Measurements from ENCODE around the gene KLRG1.

Gene KLRG1

GRCh38 chr12:8957561-8957960 lies 31.8 kb upstream of the KLRG1 start (continued):
- TF ChIP-seq, protein P1, sequence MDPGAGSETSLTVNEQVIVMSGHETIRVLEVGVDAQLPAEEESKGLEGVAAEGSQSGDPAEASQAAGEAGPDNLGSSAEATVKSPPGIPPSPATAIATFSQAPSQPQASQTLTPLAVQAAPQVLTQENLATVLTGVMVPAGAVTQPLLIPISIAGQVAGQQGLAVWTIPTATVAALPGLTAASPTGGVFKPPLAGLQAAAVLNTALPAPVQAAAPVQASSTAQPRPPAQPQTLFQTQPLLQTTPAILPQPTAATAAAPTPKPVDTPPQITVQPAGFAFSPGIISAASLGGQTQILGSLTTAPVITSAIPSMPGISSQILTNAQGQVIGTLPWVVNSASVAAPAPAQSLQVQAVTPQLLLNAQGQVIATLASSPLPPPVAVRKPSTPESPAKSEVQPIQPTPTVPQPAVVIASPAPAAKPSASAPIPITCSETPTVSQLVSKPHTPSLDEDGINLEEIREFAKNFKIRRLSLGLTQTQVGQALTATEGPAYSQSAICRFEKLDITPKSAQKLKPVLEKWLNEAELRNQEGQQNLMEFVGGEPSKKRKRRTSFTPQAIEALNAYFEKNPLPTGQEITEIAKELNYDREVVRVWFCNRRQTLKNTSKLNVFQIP (CRISPR knock-in tag; IDR thresholded peaks at IDR 0.05; ENCODE audit: borderline replicate concordance, low read depth), result no peak

DNA sequence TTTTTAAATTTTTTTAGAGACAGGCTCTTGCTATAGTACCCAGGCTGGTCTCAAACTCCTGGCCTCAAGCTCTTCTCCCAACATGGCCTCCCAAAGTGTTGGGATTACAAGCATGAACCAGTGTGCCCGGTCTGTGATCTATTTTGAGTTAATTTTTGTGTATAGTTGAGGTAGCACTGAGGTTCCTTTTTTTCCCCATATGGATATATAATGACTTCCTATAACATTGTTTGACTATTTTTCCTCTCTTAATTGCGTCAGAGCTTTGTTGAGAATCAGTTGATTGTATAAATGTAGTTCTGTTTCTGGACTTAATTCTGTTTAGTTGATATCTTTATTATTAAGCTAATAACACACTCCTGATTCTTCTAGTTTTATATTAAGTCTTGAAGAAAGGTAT lies 31.3 kb upstream of the KLRG1 start:
- no peak for ATAC-seq
- TF ChIP-seq ESRRG (CRISPR knock-in tag; IDR thresholded peaks at IDR 0.05), result no peak
- TF ChIP-seq, protein P1 (CRISPR knock-in tag; IDR thresholded peaks at IDR 0.05; ENCODE audit: borderline replicate concordance, low read depth), result no peak
- no peak for TF ChIP-seq ZFP30 (CRISPR knock-in tag; IDR thresholded peaks at IDR 0.05)
- TF ChIP-seq PPARA (CRISPR knock-in tag; IDR thresholded peaks at IDR 0.05; ENCODE audit: borderline replicate concordance), result no peak
- no peak for TF ChIP-seq ZFP3 (CRISPR knock-in tag; IDR thresholded peaks at IDR 0.05)
- TF ChIP-seq ZNF565 (CRISPR knock-in tag; conservative IDR thresholded peaks at IDR 0.05; ENCODE audit: low read depth), result no peak
- TF ChIP-seq RARB (CRISPR knock-in tag; IDR thresholded peaks at IDR 0.05), result no peak
- TF ChIP-seq GLIS3 (CRISPR knock-in tag; IDR thresholded peaks at IDR 0.05), result no peak

DNA sequence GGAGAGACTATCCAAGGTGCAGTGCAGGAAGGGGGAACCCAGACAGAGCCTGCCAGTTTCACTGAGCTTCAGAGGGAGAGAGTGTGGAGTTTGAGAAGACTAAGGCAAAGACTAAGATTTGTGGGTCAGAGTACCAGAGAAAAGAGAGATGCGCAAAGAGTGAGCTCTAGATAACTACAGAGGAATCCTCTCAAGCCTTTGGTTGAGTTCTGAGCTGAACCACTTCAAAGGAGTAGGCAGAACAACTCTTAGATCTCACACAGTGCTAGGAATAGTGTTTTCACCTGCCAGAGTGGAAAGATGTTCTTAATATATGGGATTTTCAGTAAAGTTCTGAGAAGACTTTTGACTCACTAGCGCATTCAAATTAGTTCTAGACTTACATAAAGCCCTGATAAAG lies 29.2 kb upstream of the KLRG1 start:
- ATAC-seq, result no peak
- TF ChIP-seq ISL1 (CRISPR knock-in tag; IDR thresholded peaks at IDR 0.05), result no peak
- TF ChIP-seq ZFP30 (CRISPR knock-in tag; IDR thresholded peaks at IDR 0.05), result no peak
- no peak for TF ChIP-seq ESRRG (CRISPR knock-in tag; IDR thresholded peaks at IDR 0.05)
- TF ChIP-seq, protein P2, sequence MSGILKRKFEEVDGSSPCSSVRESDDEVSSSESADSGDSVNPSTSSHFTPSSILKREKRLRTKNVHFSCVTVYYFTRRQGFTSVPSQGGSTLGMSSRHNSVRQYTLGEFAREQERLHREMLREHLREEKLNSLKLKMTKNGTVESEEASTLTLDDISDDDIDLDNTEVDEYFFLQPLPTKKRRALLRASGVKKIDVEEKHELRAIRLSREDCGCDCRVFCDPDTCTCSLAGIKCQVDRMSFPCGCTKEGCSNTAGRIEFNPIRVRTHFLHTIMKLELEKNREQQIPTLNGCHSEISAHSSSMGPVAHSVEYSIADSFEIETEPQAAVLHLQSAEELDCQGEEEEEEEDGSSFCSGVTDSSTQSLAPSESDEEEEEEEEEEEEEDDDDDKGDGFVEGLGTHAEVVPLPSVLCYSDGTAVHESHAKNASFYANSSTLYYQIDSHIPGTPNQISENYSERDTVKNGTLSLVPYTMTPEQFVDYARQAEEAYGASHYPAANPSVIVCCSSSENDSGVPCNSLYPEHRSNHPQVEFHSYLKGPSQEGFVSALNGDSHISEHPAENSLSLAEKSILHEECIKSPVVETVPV (CRISPR knock-in tag; IDR thresholded peaks at IDR 0.05), result no peak
- TF ChIP-seq GLIS3 (CRISPR knock-in tag; IDR thresholded peaks at IDR 0.05), result no peak
- TF ChIP-seq OSR1 (CRISPR knock-in tag; IDR thresholded peaks at IDR 0.05), result no peak
- no peak for TF ChIP-seq ZNF70 (CRISPR knock-in tag; IDR thresholded peaks at IDR 0.05)
- TF ChIP-seq, protein P3, sequence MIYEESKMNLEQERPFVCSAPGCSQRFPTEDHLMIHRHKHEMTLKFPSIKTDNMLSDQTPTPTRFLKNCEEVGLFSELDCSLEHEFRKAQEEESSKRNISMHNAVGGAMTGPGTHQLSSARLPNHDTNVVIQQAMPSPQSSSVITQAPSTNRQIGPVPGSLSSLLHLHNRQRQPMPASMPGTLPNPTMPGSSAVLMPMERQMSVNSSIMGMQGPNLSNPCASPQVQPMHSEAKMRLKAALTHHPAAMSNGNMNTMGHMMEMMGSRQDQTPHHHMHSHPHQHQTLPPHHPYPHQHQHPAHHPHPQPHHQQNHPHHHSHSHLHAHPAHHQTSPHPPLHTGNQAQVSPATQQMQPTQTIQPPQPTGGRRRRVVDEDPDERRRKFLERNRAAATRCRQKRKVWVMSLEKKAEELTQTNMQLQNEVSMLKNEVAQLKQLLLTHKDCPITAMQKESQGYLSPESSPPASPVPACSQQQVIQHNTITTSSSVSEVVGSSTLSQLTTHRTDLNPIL (CRISPR knock-in tag; IDR thresholded peaks at IDR 0.05; ENCODE audit: low read depth), result no peak
- TF ChIP-seq TCF4 (CRISPR knock-in tag; IDR thresholded peaks at IDR 0.05; ENCODE audit: borderline replicate concordance), result no peak
- no peak for TF ChIP-seq ZC3H10 (CRISPR knock-in tag; IDR thresholded peaks at IDR 0.05)
- no peak for TF ChIP-seq CSDC2 (CRISPR knock-in tag; IDR thresholded peaks at IDR 0.05)
- TF ChIP-seq RARB (CRISPR knock-in tag; IDR thresholded peaks at IDR 0.05), result no peak
- TF ChIP-seq, protein P1 (CRISPR knock-in tag; IDR thresholded peaks at IDR 0.05; ENCODE audit: borderline replicate concordance, low read depth), result no peak
- no peak for TF ChIP-seq ZNF8 (CRISPR knock-in tag; IDR thresholded peaks at IDR 0.05)
- no peak for TF ChIP-seq ARNTL (CRISPR knock-in tag; IDR thresholded peaks at IDR 0.05; ENCODE audit: borderline replicate concordance, low read depth)
- no peak for TF ChIP-seq TOX (CRISPR knock-in tag; IDR thresholded peaks at IDR 0.05; ENCODE audit: borderline replicate concordance)
- no peak for TF ChIP-seq SNAI2 (CRISPR knock-in tag; IDR thresholded peaks at IDR 0.05)
- no peak for TF ChIP-seq ZNF565 (CRISPR knock-in tag; conservative IDR thresholded peaks at IDR 0.05; ENCODE audit: low read depth)
- TF ChIP-seq BACH2 (CRISPR knock-in tag; IDR thresholded peaks at IDR 0.05; ENCODE audit: borderline replicate concordance), result no peak
- TF ChIP-seq, protein P4, sequence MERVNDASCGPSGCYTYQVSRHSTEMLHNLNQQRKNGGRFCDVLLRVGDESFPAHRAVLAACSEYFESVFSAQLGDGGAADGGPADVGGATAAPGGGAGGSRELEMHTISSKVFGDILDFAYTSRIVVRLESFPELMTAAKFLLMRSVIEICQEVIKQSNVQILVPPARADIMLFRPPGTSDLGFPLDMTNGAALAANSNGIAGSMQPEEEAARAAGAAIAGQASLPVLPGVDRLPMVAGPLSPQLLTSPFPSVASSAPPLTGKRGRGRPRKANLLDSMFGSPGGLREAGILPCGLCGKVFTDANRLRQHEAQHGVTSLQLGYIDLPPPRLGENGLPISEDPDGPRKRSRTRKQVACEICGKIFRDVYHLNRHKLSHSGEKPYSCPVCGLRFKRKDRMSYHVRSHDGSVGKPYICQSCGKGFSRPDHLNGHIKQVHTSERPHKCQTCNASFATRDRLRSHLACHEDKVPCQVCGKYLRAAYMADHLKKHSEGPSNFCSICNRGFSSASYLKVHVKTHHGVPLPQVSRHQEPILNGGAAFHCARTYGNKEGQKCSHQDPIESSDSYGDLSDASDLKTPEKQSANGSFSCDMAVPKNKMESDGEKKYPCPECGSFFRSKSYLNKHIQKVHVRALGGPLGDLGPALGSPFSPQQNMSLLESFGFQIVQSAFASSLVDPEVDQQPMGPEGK (CRISPR knock-in tag; IDR thresholded peaks at IDR 0.05; ENCODE audit: borderline replicate concordance), result no peak

Data from SK-N-SH treated with all-trans-retinoic acid at 6 μM for 48 hours (cell line).